ENCODE data around the gene SEPHS2.
"Not testable (repeated sequence)": the region's sequence is repeated elsewhere in the genome, so short reads cannot be mapped to it uniquely, and the experiment has no call there.

The SEPHS2 gene

DNA sequence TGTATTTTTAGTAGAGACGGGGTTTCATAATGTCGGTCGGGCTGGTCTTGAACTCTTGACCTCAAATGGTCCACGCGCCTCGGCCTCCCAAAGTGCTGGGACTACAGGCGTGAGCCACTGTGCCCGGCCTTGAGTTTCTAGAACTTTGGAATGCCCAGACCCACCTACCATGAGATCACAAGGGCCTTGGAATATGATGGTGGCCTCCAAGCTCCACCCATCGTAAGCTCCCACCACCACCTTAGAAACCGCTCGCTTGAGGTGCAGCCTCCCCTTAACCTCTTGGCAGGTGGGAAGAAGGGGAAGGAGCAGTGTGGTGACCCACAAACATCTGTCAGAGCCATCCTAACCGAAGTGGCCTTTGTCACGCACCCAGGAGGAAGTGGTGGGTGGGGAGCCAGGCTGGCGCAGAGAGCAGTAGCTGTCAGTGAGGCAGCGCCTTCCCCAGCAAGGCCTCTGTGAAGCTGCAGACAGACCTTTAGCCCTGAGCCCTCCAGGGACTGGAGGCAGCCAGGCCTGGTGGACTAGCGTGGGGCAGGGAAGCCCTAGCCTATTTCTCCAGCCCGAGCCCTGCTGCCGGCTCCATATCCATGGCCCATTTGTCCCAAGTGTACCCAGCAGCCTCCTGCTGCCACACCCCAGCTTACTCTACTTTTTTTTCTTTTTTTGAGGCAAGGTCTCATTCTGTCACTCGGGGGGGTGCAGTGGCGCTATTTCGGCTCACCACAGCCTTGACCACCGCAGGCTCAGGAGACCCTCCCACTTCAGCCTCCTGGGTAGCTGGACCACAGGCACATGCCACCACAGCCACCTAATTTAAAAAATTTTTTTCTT is 13.1 kb upstream of the SEPHS2 start:
- DNase-seq (ENCODE audit: extremely low spot score), result no peak
- TF ChIP-seq L3MBTL2 (conservative IDR thresholded peaks at IDR 0.05), result no peak
- TF ChIP-seq ZNF384 (IDR thresholded peaks at IDR 0.05), result no peak
- TF ChIP-seq ARNT (IDR thresholded peaks at IDR 0.05), result no peak
- no peak for TF ChIP-seq FOXA1 (IDR thresholded peaks at IDR 0.05)
- TF ChIP-seq, protein P1, sequence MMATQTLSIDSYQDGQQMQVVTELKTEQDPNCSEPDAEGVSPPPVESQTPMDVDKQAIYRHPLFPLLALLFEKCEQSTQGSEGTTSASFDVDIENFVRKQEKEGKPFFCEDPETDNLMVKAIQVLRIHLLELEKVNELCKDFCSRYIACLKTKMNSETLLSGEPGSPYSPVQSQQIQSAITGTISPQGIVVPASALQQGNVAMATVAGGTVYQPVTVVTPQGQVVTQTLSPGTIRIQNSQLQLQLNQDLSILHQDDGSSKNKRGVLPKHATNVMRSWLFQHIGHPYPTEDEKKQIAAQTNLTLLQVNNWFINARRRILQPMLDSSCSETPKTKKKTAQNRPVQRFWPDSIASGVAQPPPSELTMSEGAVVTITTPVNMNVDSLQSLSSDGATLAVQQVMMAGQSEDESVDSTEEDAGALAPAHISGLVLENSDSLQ (IDR thresholded peaks at IDR 0.05), result no peak
- no peak for TF ChIP-seq FOXK2 (IDR thresholded peaks at IDR 0.05)
- no peak for TF ChIP-seq TARDBP (IDR thresholded peaks at IDR 0.05)
- no peak for TF ChIP-seq NFRKB (IDR thresholded peaks at IDR 0.05)
- no peak for TF ChIP-seq FOXM1 (IDR thresholded peaks at IDR 0.05; ENCODE audit: borderline replicate concordance)
- no peak for TF ChIP-seq CTBP1 (IDR thresholded peaks at IDR 0.05; ENCODE audit: borderline replicate concordance)
- no peak for TF ChIP-seq HDGF (IDR thresholded peaks at IDR 0.05; ENCODE audit: borderline replicate concordance)
- no peak for TF ChIP-seq LEF1 (IDR thresholded peaks at IDR 0.05; ENCODE audit: borderline replicate concordance)
- TF ChIP-seq BHLHE40 (IDR thresholded peaks at IDR 0.05; ENCODE audit: borderline replicate concordance), result no peak
- TF ChIP-seq SP1 (IDR thresholded peaks at IDR 0.05), result no peak
- CTCF ChIA-PET, result interaction anchor here (1.0 kb wide), 1 partner anchor 157 kb away, joined by 3 read pairs; no protein-coding TSS in a partner anchor
- POLR2A ChIA-PET, result interaction anchor here (1.2 kb wide), 1 partner anchor 68 kb away, joined by 3 read pairs; no protein-coding TSS in a partner anchor

DNA sequence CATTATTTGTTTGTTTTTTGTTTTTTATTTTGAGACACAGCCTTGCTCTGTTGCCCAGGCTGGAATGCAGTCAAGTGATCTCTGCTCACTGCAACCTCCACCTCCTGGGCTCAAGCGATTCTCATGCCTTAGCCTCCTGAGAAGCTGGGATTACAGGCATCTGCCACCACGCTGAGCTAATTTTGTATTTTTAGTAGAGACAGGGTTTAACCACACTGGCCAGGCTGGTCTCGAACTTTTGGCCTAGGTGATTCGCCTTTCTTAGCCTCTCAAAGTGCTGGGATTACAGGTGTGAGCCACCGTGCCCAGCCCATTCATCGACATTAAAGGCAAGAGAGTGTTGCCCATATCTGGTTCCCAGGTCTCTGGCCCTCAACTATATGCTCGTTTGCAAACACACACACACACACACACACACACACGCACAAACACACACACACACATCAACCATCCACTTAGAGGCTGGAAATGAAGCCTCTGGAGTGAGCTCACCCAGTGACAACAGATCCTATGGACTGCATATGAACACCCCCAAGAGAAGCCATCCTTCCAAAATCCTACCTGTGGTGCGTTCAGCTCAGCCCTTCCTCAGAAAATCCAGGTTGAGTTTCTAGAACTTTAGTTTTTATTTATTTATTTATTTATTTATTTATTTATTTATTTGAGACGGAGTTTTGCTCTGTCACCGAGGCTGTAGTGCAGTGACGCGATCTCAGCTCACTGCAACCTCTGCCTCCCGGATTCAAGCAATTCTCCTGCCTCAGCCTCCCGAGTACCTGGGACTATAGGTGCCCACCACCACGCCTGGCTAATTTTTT is 12.3 kb upstream of the SEPHS2 start:
- POLR2A ChIA-PET, result interaction anchor here (1.2 to 2.7 kb wide), 9 partner anchors 10 to 347 kb away, joined by 3 to 9 read pairs (median 4); partner anchors contain the start of genes DCTPP1 and ZNF747
- TF ChIP-seq ARNT (IDR thresholded peaks at IDR 0.05), result no peak
- TF ChIP-seq NFRKB (IDR thresholded peaks at IDR 0.05), result no peak
- TF ChIP-seq BHLHE40 (IDR thresholded peaks at IDR 0.05; ENCODE audit: borderline replicate concordance), result no peak
- TF ChIP-seq HDGF (IDR thresholded peaks at IDR 0.05; ENCODE audit: borderline replicate concordance), result no peak
- TF ChIP-seq SP1 (IDR thresholded peaks at IDR 0.05), result no peak
- no peak for TF ChIP-seq ELF4 (IDR thresholded peaks at IDR 0.05)
- TF ChIP-seq SUZ12 (IDR thresholded peaks at IDR 0.05), result no peak
- DNase-seq (ENCODE audit: extremely low spot score), result no peak
- CTCF ChIA-PET, result interaction anchor here (0.6 kb wide), 1 partner anchor 99 kb away, joined by 3 read pairs; no protein-coding TSS in a partner anchor

DNA sequence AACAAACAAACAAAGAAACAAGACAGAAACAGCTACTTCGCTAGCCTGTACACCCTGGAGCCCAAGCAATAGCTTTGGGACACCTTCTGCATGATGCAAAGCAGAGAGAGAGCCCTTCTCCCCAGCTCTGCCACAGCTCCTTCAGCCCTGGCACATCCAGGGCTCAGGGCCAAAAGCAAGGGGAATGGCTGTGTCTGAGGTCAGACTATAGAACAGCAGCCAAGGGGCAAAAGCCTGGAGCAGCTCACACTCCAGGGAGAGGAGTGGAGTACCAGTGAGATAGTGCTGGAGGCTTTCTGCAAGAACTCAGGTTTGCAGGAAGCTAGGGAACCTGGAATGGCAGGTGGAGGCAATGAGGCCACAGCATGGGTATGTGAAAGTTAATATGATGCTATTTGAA is 11.6 kb upstream of the SEPHS2 start:
- DNase-seq (ENCODE audit: extremely low spot score), result no peak
- TF ChIP-seq ARNT (IDR thresholded peaks at IDR 0.05) (no peak), LEF1 (IDR thresholded peaks at IDR 0.05; ENCODE audit: borderline replicate concordance) (no peak), L3MBTL2 (conservative IDR thresholded peaks at IDR 0.05) (no peak), NFRKB (IDR thresholded peaks at IDR 0.05) (no peak), ELF4 (IDR thresholded peaks at IDR 0.05) (no peak), BHLHE40 (IDR thresholded peaks at IDR 0.05; ENCODE audit: borderline replicate concordance) (no peak), SUZ12 (IDR thresholded peaks at IDR 0.05) (no peak), TARDBP (IDR thresholded peaks at IDR 0.05) (no peak), ZNF384 (IDR thresholded peaks at IDR 0.05) (no peak), FOXA1 (IDR thresholded peaks at IDR 0.05) (no peak), CTBP1 (IDR thresholded peaks at IDR 0.05; ENCODE audit: borderline replicate concordance) (no peak), FOXM1 (IDR thresholded peaks at IDR 0.05; ENCODE audit: borderline replicate concordance) (no peak), SP1 (IDR thresholded peaks at IDR 0.05) (no peak), FOXK2 (IDR thresholded peaks at IDR 0.05) (no peak), HDGF (IDR thresholded peaks at IDR 0.05; ENCODE audit: borderline replicate concordance) (no peak)
- TF ChIP-seq, protein P1 (IDR thresholded peaks at IDR 0.05), result no peak
- ChIA-PET CTCF (interaction anchor here (0.6 to 1.1 kb wide), 3 partner anchors 34 to 100 kb away, joined by 3 to 4 read pairs (median 3); no protein-coding TSS in a partner anchor), POLR2A (interaction anchor here (0.6 to 2.7 kb wide), 10 partner anchors 9 to 389 kb away, joined by 3 to 9 read pairs (median 4); partner anchors contain the start of genes DCTPP1 and ZNF747)

DNA sequence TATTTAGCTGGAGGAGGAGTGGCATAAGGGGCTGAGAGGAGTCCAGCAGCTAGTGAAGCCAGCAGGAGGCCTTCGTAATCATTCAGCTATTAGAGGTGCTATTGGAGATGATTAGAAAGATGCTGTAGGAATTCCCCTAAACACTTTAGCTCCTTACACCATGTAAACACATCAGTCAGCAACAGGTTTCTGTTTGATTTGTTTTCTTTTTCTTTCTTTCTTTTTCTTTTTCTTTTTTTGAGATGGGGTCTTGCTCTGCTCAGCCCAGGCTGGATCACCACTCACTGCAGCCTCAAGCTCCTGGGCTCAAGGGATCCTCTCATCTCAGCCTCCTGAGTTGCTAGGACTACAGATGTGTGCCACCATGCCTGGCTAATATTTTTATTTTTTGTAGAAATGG is 10.6 kb upstream of the SEPHS2 start:
- no peak for DNase-seq (ENCODE audit: extremely low spot score)
- TF ChIP-seq SUZ12 (IDR thresholded peaks at IDR 0.05) (no peak), BHLHE40 (IDR thresholded peaks at IDR 0.05; ENCODE audit: borderline replicate concordance) (no peak)
- CTCF ChIA-PET, result interaction anchor here (0.8 to 1.1 kb wide), 2 partner anchors 46 to 727 kb away, joined by 3 read pairs; no protein-coding TSS in a partner anchor
- POLR2A ChIA-PET, result interaction anchor here (1.1 to 2.7 kb wide), 5 partner anchors 10 to 102 kb away, joined by 4 to 9 read pairs (median 4); partner anchors contain the start of gene DCTPP1

DNA sequence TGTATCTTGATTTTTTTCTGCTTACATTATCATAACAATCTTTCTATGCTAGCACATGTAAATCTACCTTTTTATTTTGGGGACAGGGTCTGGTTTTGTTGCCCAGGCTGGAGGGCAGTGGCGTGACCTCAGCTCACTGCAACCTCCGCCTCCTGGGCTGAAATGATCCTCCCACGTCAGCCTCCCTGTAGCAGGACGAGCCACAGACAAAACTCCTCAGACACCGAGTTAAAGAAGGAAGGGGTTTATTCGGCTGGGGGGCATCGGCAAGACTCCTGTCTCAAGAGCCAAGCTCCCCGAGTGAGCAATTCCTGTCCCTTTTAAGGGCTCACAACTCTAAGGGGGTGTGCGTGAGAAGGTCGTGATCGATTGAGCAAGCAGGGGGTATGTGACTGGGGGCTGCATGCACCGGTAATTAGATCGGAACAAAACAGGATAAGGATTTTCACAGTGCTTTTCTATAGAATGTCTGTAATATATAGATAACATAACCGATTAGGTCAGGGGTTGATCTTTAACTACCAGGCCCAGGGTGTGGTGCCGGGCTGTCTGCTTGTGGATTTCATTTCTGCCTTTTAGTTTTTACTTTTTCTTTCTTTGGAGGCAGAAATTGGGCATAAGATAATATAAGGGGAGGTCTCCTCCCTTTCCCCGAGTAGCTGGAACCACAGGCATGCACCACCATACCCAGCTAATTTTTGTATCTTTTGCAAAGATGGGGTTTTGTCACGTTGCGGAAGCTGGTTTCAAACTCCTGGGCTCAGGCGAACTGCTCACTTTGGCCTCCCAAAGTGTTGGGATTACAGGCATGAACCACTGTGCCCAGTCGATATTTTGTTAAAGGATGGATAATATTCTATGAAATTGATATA is 7.3 kb upstream of the SEPHS2 start:
- CTCF ChIA-PET, result interaction anchor here (0.7 to 1.5 kb wide), 2 partner anchors 110 to 162 kb away, joined by 3 to 5 read pairs; no protein-coding TSS in a partner anchor
- DNase-seq (ENCODE audit: extremely low spot score), result not testable (repeated sequence)
- POLR2A ChIA-PET, result interaction anchor here (0.5 to 1.5 kb wide), 6 partner anchors 8 to 104 kb away, joined by 3 to 5 read pairs (median 3); partner anchors contain the start of gene DCTPP1
